SW480 (cell line): Measurements from ENCODE around the gene CEBPA.
A peak's percentile ranks its signal among the peaks of the same experiment; 100 is the strongest.

Source experiments
- DNase-seq: peaks from one replicate; pipeline ENCODE4 v3.0.0-alpha.2; 2016; ENCODE audit warnings: low spot score

The CEBPA gene

DNA sequence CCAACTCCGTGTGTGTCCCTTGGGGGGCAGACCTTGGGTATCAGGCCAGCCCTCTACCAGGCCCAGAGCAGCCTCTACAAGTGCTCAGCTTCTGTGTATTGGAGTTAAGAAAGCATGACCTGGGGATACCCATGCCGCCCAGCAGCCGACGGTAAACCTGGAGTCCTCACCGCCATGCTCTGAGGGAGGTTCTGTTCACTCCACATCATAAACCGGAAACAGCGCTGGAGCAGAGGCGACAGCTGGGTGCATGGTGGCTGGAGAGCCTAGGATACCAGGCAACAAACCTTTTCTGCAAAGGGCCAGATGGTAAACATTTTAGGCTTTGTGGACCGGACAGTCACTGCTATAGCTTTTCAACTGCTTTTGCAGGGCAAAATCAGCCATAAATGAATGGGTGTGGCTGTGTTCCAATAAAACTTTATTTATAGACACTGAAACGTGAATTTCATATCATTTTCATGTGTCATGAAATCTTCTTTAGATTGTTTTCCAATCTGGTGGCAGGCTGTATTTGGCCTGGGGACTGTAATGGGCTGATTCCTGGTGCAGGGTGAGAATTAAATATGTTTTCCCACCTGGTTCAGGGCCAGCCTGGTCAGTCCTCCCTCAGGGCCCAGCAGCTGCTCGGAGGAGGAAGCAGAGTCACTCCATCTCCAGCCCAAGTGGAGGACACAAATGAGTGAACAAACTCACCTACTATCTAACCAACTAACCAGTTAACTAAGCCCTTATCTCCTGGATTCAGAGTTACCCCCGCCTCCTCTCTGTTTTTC lies 30.9 kb downstream of the CEBPA start:
- DNase-seq, result no peak

DNA sequence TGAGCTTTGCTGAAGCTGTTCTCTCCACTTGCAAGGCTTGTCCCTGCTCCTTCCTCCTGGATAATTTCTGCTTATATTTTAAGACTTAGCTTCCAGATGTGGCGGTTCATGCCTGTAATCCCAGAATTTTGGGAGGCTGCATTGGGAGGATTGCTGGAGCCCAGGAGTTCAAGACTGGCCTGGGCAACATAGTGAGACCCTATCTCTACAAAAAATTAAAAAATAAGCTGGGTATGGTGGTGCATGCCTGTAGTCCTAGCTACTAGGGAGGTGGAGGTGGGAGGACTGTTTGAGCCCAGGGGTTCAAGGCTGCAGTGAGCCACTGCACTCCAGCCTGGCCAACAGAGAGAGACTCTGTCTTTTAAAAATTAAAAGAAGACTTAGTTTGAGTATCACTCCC lies 31.6 kb downstream of the CEBPA start:
- no peak for DNase-seq

DNA sequence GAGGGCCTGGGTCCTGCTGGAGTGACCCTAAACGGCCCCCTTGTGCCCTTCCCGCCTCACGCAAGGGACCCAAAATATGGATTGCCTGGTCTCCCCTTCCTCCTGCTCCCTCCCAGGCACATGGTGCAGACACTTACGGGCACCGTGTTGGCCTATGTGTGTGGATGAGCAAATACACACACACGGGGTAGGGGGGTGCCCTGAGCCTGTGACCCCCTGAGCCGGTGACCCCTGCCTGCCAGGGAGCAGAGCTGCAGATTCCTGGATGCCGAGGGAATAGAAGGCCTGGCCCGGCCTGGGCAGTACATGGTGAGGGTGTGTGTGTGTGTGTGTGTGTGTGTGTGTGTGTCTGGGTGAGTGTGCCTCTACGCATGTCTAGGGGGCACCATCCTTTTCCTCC lies 33.3 kb downstream of the CEBPA start:
- no peak for DNase-seq

DNA sequence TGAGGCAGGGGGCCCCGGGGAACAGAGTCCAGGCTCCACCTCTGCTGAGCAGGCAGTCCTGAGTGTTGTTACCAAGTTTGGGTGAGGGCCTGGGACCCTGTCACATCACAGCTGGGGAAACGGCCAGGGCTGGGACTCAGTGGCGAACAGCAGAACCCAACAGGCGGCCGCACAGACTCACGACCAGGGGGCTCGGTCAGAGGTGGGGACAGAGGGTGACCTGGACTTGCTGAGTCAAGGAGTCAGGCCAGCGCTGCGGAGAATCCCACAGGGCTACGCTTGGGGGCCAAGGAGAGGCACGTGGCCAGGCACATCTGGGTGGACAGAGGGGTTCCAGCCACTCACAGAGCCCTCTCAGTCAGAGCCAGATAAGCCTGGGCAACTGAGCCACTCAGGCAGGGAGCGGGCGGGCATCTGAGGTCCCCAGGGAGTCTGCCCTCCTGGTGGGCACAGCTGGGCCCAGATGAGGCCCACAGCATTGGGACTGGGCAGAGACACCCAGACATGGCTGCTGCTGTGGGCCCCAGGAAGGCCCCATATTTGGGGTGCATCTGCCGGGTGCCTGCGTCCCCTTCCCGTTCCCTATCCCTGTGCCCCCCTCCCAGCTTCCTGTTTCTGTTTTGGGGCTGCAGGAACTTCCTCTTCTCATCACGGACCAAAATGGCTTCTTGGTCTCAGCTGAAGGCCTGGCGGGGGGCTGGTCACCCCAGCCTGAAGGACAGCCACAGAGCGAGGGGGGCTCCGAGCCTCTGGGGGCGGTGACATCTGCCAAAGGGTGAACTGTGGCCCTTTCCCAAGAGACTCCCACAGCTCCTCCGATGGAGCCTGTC lies 34.0 kb downstream of the CEBPA start:
- DNase-seq, result no peak

DNA sequence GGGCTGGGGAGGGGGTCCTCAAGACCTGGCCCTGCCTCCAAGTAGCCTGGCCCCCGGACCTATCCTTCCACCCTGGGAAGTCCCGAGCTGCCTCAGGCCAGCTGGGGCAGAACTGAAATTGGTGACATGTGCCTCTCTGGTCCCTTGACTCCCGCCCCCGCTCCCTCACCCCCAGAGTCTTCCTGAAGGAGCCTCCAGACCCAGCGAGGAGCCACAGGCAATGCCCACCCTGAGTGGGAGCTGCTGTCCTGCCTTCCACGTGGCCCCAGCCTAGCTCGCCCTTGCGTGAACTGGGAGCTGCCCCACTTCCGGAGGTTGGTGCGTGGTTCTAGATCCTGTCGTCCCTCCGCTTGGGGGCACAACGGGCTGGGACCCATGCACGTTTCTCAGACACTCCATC lies 34.6 kb downstream of the CEBPA start:
- DNase-seq, result no peak

DNA sequence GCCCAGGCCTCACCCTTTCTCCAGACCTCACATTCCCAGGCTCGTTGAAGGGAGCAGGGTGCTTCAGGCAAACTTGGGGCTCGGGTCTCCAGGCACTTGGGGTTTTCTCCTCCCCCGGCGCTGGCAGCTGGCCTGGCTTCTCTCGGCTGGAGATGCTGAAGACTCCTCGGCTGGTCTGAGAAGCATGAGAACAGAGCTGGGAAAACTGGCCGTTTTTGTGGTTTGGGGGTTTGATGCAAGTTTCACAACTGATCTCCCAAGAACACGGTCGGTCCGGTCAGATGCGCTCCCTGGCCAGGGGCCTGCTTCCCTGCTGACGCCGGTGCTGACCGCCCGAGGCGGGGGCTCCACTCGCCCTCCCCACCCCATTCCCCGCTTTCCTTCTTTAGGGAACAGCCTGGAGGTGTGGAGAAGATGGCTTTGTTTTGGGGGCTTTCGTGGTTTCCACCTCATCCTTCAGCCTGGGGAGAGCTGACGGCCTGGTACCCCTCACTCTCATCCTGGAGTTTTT lies 35.3 kb downstream of the CEBPA start:
- no peak for DNase-seq

DNA sequence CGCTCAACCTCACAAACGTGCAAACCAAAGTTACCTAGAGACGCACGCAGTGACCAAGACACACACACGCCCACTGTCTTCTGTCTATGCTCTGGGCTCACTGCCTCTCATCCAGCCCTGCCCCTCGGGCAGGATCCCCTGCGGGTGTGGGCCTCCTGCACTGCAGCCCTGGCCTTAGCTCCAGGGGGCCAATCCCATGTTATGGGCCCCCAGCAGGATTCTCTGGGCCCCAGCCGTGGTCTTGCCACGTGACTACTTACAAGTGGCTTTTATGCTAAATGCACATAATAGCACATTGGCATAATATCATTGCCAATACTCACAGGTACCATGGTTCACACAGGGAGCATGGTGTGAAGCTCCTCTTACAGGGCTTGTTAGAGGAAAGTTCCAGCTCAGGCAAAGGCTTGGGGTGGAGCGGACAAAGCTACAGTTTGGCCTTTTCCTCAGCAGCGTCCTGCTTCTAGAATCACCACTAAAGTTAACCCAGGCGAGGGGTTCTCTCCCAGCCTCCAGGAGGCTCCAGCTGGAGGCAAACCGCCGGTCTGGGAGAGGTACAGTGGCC lies 37.4 kb downstream of the CEBPA start:
- DNase-seq, result no peak

DNA sequence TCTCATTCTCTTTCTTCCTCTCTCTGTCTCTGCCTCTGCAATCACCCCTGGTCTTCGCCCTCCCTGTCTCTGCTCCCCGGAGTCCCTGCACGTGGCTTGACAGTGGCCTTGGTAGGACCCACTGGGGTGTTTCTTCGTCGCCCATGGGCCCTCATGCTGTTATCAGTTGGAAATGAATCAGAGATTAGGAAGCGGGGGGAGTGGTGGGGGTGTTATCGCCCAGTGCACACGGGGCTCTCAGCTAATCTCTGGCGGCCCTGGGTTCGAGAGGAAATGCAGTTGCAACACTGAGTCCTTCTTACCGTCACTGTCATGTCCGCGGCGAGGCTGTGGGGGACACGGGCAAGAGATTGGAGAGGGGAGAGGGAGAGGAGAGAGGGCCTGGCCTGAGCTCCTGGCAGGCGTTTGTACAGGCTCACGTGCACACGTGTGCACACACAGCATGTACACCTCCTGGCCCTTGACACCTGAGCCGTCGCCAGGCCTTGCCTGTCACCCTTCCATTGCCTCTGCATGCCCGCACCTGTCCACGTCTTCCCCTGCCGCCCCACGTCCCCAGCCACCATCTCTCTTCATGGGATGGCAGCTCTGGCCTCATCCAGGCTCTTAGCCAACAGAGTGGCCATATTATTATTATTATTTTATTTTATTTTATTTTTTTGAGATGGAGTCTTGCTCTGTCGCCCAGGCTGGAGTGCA lies 38.9 kb downstream of the CEBPA start:
- no peak for DNase-seq

DNA sequence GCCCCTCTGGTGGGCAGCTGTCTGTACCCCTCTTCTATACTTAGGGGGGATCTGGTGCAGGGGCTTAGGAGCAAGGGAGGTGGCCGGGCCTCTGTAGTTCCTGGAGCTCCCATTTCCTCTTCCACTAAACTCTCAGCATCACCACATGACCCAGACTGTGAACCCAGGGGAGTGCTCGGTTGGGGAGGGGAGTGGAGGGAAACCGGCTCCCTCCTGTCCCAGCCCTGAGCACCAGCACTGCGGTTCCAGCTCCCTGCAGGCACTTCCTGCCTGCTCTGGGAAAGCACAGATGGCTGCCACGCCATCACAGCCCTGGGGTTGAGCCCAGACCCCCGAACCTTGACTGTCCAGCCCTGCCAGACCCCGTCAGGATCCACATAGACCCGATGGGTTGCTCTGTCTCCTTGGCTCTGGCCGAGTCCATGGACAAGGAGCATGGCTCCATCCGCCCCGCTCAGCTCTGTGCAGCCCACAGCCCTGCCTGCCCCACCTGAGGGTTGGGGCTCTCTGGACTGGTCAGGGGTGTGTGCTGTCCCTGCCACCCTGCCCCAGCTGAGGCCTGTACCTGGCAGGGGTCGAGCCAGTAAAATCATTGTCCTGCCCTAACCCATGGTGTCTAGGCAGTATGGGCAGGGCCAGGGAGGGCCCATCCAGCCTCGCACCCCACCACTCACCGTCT lies 40.7 kb downstream of the CEBPA start:
- DNase-seq, result no peak

DNA sequence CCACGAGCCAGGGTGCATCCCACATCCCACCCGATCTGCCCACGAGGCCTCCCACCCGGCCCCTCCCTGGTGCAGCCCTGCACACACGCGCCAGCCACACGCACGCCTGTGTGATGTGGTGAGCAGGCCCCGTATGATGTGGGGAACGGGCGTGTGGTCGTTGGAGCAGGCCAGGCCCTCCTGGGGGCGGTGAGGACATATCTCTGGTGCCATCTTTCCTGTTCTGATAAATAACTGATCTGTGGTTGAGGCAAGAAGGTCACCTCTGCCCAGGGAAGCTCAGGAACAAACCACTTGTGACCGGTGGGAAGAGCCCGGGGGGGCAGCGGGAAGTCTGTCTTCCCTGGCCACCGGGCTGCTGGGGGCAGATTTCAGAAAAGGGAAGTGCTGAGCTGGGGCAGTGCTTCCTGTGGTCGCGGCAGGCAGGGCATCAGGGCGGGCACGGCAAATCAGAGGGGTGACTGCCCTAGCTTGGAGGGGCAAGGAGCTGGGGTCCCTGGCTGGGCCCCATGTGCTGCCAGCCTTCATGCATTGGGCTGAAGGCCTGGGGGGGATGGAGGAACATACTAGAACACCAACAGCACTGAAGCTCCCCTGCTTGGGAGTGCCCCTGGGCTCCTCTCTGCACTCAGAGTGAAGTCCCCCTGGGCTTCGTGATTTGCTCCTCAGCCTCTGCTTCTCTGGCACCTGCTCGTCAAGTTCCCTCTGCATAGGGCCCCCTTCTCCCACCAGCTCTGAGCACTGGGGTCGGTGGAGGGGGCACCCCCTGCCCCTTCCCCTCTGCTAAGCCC lies 41.5 kb downstream of the CEBPA start:
- peak; percentile 46 for DNase-seq

DNA sequence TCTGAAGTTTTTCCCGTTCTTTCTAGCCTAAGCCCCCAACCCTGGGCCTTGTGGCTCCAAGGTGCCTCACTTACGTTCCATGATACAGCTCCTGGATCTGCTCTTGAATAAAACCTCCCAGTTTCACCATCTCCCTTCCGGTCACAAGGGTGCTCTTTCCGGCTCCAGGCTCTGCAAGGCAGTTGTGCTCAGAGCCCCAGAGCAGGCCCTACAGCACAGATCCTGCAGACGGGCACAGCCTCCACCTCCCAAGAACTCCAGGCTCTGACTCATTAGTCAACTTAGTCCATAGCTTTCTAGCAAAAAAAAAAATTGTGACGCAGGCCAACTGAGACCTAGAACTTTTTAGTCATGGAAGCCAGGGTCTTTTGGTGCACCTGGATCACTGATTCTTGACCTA lies 42.8 kb downstream of the CEBPA start:
- no peak for DNase-seq

DNA sequence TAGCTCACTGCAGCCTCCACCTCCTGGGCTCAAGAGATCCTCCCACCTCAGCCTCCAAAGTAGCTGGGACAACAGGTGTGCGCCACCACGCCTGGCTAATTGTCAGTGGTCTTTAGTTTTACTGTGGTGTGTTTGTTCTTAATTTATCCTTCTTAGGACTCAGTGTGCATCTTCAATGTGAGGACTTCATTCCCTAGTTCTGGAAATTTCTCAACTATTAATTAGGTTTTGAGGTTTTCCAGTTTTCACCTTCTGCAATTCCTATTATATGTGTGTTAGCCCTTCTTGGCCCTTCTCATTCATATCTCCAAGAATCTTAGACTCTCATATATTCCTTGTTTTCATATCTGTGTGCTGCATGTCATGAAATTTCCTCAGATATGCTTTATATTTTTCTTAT lies 44.5 kb downstream of the CEBPA start:
- DNase-seq, result no peak

DNA sequence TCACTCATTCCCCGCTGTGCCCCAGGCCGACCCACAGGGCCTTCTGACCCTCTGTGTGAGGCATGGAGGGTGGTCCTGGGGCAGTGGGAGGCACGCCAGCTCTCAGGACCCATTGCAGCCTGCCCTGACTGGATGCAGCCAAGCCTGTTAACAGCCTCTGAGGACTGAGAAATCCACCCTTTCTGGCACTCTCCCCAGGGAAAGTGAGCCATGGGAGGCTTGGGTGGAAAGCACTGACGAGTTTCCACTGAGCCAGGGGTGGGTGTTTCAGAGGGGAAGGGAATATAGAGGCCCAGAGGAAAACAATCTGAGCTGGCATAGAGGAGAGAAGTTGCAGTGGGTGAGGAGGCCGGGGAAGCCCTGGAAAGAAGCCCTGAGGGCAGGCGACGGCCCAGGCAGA lies 46.1 kb downstream of the CEBPA start:
- no peak for DNase-seq

DNA sequence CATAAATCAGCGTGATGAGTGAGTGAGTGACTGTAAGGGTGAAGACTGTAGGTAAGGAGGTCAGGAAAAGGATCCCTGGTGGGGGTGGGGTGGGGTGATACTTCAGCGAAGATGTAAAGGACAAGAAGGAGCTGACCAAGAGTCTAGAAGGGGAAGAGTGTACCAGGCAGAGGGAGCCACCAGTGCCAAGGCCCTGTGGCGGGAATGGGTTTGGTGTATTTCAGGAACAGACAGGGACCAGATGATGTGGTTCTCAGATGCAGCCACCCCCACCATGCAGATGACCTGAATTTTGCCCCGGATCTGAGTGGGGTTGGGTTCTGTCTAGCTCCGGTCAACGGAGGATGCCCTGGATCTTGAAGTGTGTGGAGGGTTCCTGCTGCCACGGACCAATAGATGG lies 46.6 kb downstream of the CEBPA start:
- DNase-seq, result no peak

DNA sequence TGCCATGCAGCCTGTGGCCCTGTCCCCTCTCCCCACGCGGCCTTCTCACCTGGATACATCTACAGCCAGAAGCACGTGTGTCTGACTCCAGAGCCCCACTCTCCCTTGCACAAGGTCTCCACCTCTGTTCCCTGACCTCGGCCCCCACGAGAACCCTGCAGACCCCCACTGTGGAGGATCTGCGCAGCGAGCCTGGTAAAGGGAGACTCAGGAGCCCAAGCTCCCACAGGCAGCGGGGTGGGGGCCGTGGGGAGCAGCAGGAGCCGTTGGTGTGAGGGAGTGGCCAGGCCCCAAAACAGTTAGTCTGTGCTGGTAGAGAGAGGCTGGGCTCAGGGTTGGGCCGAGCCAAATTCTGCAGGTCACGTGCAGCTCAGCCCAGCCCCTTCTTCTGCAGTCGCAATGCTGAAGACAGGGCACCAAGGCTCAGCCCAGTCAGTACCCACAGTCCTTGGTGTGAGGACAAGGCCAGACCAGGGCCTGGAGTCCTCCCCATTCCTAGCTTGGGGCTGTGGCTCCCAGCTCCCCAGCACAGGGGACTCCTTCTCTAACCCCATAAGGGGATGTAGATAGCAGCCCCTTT lies 48.0 kb downstream of the CEBPA start:
- DNase-seq, result no peak

DNA sequence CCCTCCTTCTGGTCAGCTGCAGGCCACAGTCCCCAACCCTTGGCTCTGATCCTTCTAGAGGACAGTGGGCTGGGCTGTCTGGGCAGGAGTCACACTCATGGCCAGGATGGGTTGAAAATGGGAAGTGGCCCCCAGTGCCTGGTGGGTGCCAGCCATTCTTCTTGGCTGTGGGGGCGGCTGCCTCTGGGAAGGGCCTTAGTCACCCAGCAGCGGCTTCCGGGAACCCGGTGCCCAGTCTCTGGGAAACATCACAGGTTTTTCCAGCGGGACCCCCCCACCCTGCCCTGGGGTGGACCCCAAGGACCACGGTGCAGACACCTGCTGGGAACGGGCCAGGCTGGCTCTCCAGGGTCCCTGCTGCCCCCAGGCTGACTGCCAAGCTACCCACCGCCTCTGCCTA lies 49.4 kb downstream of the CEBPA start:
- no peak for DNase-seq

DNA sequence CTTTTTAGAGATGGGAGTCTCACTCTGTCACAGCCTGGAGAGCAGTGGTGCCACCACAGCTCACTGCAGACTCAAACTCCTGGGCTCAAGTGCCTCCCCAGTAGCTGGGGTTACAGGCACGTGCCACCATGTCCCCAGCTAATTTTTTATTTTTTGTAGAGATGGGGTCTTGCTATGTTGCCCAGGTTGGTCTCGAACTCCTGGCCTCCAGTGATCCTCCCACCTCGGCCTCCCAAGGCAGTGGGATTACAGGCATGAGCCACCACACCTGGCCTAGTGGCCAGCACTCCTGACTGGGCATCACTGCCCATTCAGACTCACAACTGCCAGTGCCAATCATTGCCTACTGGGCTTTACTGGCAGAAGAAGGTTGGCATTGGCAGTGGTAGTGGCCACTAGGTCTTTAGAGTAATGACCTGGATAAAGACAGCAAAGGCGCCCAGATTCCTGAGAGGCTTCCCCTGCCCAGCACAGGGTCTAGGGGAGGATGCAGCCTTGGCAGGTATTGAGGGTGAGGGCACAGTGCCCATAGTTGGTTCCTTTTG lies 49.8 kb downstream of the CEBPA start:
- DNase-seq, result no peak

DNA sequence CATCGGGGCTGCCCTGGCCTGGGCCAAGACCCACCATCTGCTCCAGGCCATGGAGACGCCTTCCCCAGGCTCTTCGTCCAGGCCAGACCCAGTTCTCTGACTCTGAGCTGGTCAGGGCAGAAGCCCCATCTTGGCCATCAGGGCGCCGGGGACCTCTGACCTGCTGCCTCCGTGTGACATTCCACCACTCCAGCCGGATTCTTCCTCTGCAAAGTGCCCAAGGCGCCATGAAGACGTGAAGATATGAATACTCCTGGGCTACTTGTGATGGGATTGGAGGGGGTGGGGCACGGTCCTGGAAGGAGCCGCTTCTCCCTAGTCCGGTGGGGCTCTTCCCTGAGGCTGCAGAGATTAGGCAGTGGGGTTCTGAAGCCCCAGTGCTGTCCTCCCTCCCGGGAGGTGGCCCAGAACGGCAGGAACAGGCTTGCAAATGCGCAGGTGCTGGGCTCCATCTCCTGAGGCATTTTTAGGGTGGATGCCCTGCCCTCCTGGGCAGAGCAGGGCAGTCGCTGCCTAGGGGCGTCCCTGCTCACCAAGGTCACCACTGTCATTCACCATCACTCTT lies 50.7 kb downstream of the CEBPA start:
- no peak for DNase-seq

DNA sequence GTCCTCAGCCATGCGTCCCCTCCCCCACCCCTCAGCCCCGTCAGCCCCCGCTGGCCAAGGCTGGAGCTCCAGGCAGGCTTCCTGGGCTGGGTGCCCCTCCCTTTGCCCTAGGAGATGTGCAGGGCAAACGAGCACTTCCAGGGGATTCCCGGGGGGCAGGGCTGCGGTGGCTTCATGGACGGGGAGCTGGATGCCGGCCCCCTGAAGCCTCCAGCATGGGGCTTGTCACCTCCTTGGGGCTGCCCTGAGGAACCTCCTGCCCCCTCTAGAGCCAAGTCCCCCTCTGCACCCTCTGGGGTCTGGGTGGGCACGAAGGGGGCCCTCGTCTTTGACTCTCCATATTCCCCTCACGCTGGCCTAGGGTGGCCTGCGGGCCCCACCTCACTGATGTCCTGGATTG lies 51.3 kb downstream of the CEBPA start:
- no peak for DNase-seq

DNA sequence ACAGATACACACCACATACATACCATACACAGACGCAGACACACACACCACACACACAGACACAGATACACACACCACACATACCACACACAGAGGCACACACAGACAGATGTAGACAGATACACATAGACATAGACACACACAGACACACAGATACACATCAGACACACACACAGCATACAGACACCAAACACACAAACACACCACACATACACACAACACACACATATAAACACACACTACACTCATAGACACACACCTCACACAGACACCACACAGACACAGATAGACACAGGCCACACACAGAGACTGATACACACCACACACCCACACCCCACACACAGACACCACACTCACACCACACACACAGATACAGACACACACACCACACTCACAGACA lies 51.8 kb downstream of the CEBPA start:
- no peak for DNase-seq
